Ectodermal cell (in vitro differentiated cells): ENCODE measurements around the gene SLC25A21.

Source experiments
- H3K27ac ChIP-seq: 2 replicates; pipeline ENCODE4 v1.7.0; 2013; ENCODE audit warnings: mild to moderate bottlenecking, low read depth, low read length; ENCODE audit not compliant: insufficient read depth, poor library complexity, severe bottlenecking
- H3K27me3 ChIP-seq: 2 replicates; pipeline ENCODE4 v1.7.0; 2013; ENCODE audit warnings: mild to moderate bottlenecking, low read length; ENCODE audit not compliant: insufficient read depth, control insufficient read depth, poor library complexity, severe bottlenecking
- H3K36me3 ChIP-seq: one replicate; pipeline ENCODE4 v1.7.0; 2013; ENCODE audit warnings: low read length; ENCODE audit not compliant: control insufficient read depth, insufficient read depth
- H3K4me1 ChIP-seq: one replicate; pipeline ENCODE4 v1.7.0; 2013; ENCODE audit warnings: low read length; ENCODE audit not compliant: control insufficient read depth, insufficient read depth
- H3K4me3 ChIP-seq: 2 replicates; pipeline ENCODE4 v1.7.0; 2013; ENCODE audit warnings: low read depth, low read length, control low read depth; ENCODE audit not compliant: insufficient read depth
- H3K9me3 ChIP-seq: 2 replicates; pipeline ENCODE4 v1.7.0; 2013; ENCODE audit warnings: mild to moderate bottlenecking, low read length, moderate library complexity; ENCODE audit not compliant: control insufficient read depth
- WGBS, 2 experiments: methylation state at CpG; one replicate each; pipeline ENCODE4 v1.1.7; 2013; ENCODE audit warnings: missing lambda C conversion rate in 2 of 2; 5-methylcytosine and 5-hydroxymethylcytosine counted together

The SLC25A21 gene

GRCh38 chr14:36797634-36798033 lies 374.8 kb downstream of the SLC25A21 start:
- 89% methylated on average over 1 of the region's 1 CpG; no CpG with 5 or more reads in 1 of the 2 experiments for WGBS, 2 experiments

GRCh38 chr14:36791402-36791801 lies 381.0 kb downstream of the SLC25A21 start:
- no peaks in the 10 kb centered on the region for H3K4me1 ChIP-seq
- H3K36me3 ChIP-seq, result no peaks in the 10 kb centered on the region
- H3K4me3 ChIP-seq, result no peak overlapping the region
- H3K9me3 ChIP-seq, result no peaks in the 10 kb centered on the region
- no peaks in the 10 kb centered on the region for H3K27me3 ChIP-seq
- WGBS, 2 experiments, result 100% methylated on average over 1 of the region's 1 CpG; no CpG with 5 or more reads in 1 of the 2 experiments
- no peak overlapping the region for H3K27ac ChIP-seq

More at GRCh38 chr14:36797634-36798033, 374.8 kb downstream of the SLC25A21 start:
- H3K4me3 ChIP-seq, result no peak overlapping the region
- no peaks in the 10 kb centered on the region for H3K4me1 ChIP-seq
- H3K36me3 ChIP-seq, result no peaks in the 10 kb centered on the region
- H3K27me3 ChIP-seq, result no peaks in the 10 kb centered on the region
- H3K27ac ChIP-seq, result no peak overlapping the region
- H3K9me3 ChIP-seq, result no peaks in the 10 kb centered on the region

- 95 to 98% methylated on average over 1 of the region's 1 CpG for WGBS, 2 experiments
- no peaks in the 10 kb centered on the region for H3K36me3 ChIP-seq
- H3K4me3 ChIP-seq, result no peak overlapping the region
- no peaks in the 10 kb centered on the region for H3K9me3 ChIP-seq
- H3K27ac ChIP-seq, result no peak overlapping the region
- H3K27me3 ChIP-seq, result no peaks in the 10 kb centered on the region
- no peaks in the 10 kb centered on the region for H3K4me1 ChIP-seq
Observed at GRCh38 chr14:36785511-36785910, 386.9 kb downstream of the SLC25A21 start.

- Histone ChIP-seq H3K4me1 (no peaks in the 10 kb centered on the region), H3K9me3 (no peaks in the 10 kb centered on the region)
- WGBS, 2 experiments, result no CpG with 5 or more reads among the region's 1 CpG
Observed at GRCh38 chr14:36784541-36784940, 387.9 kb downstream of the SLC25A21 start.

GRCh38 chr14:36781897-36782296 lies 390.5 kb downstream of the SLC25A21 start:
- Histone ChIP-seq H3K9me3 (no peaks in the 10 kb centered on the region), H3K4me1 (no peaks in the 10 kb centered on the region), H3K36me3 (no peaks in the 10 kb centered on the region), H3K4me3 (no peak overlapping the region), H3K27me3 (no peaks in the 10 kb centered on the region), H3K27ac (no peak overlapping the region)
- 88 to 94% methylated on average over 2 of the region's 2 CpGs for WGBS, 2 experiments

More at GRCh38 chr14:36784541-36784940, 387.9 kb downstream of the SLC25A21 start:
- H3K27ac ChIP-seq, result no peak overlapping the region
- no peak overlapping the region for H3K4me3 ChIP-seq
- H3K27me3 ChIP-seq, result no peaks in the 10 kb centered on the region
- H3K36me3 ChIP-seq, result no peaks in the 10 kb centered on the region

DNA sequence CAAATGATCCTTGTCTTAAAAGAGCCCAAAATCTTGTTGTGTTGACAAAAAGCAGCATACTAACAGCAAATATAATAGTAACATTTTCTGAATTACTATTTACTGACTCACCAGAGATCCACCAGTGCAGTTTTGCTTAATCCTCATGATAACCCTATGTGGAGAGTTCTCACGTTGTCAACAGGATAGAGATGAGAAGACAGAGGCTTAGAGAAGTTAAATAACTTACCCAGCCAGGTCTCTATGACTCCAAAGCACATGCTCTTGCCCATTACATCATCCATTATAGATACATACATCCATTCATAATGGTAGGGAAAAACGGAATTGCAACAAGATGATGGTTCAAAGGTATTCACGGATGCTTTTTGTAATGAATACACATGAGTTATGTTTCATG lies 398.8 kb downstream of the SLC25A21 start:
- H3K4me1 ChIP-seq, result peaks cover 5% of the 10 kb centered on the region
- H3K27me3 ChIP-seq, result no peaks in the 10 kb centered on the region
- no peaks in the 10 kb centered on the region for H3K9me3 ChIP-seq
- no peak overlapping the region for H3K27ac ChIP-seq
- H3K4me3 ChIP-seq, result no peak overlapping the region
- 58 to 73% methylated on average over 3 of the region's 3 CpGs for WGBS, 2 experiments
- no peaks in the 10 kb centered on the region for H3K36me3 ChIP-seq

GRCh38 chr14:36773136-36773540 lies 399.3 kb downstream of the SLC25A21 start:
- Histone ChIP-seq H3K4me3 (no peak overlapping the region), H3K27ac (no peak overlapping the region), H3K36me3 (no peaks in the 10 kb centered on the region), H3K4me1 (peaks cover 5% of the 10 kb centered on the region), H3K9me3 (no peaks in the 10 kb centered on the region), H3K27me3 (no peaks in the 10 kb centered on the region)
- WGBS, 2 experiments, result 40 to 68% methylated on average over 3 of the region's 3 CpGs

DNA sequence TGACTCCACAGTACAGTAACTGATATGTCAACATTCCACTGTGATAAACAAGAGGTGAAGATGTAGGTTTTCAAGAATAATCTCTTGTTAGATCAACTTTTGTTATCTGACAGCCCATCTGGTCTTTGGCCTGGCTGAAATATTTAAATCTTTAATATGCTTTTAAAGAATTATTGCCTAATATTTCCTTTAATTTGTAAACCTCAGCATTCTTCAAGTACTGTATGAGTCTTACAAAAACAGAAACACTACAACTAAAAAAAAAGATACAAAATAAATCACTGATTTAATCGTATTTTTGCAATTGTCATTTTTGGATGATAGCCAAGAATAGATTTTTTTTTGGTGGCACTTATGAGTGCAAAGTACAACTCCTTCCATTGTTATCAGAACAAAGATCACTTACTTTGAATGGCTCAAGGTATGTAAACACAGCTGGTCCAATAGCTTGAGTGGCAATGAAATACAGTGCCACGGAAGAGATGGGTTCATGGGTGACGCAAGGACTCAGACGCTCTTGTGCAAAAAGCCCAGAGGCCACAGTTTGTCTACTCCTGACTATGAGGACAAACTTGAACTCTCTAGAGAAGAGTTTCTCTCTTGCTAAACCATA lies 401.3 kb downstream of the SLC25A21 start:
- Histone ChIP-seq H3K27ac (no peak overlapping the region), H3K4me1 (peaks cover 5% of the 10 kb centered on the region)
- 89 to 97% methylated on average over 3 of the region's 4 CpGs for WGBS, 2 experiments

DNA sequence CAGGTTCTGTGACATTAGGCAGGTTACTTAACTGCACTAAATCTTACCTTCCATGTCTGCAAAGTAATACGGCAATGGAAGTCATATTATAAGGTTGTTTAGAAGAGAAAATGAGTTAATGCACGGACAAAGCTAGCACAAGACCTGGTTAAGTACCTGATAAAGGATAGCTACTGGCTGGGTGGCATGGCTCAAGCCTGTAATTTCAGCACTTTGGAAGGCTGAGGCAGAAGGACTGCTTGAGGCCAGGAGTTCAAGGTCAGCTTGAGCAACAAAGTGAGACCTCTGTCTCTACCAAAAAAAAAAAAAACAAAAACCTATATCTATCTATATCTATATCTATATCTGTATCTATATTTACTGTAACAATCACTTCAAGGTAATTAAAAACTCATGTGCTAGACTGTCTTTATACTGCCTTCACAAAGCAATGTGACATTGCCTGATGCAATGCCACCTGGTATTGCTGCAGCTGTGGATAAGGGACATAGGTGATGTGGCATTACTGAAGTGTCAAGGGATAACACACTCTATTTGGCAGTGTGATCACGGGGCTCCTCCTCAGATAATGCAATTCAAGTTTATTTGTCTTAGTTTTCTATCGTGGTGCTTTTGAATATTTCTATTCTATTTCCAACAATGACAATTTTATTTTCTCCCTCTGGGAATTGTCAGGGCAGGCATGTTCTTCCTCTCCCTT lies 403.6 kb downstream of the SLC25A21 start:
- H3K4me3 ChIP-seq, result no peak overlapping the region
- H3K36me3 ChIP-seq, result no peaks in the 10 kb centered on the region
- no peak overlapping the region for H3K27ac ChIP-seq
- no peaks in the 10 kb centered on the region for H3K9me3 ChIP-seq
- no peaks in the 10 kb centered on the region for H3K27me3 ChIP-seq
- WGBS, 2 experiments, result 94 to 98% methylated on average over 4 of the region's 4 CpGs
- H3K4me1 ChIP-seq, result peaks cover 5% of the 10 kb centered on the region

More for the DNA sequence above, 401.3 kb downstream of the SLC25A21 start:
- Histone ChIP-seq H3K9me3 (no peaks in the 10 kb centered on the region), H3K36me3 (no peaks in the 10 kb centered on the region), H3K4me3 (no peak overlapping the region), H3K27me3 (no peaks in the 10 kb centered on the region)

GRCh38 chr14:36767603-36768281 lies 404.7 kb downstream of the SLC25A21 start:
- WGBS, 2 experiments, result 66 to 69% methylated on average over 7 of the region's 7 CpGs
- Histone ChIP-seq H3K27me3 (no peaks in the 10 kb centered on the region), H3K4me3 (no peak overlapping the region), H3K36me3 (no peaks in the 10 kb centered on the region), H3K9me3 (no peaks in the 10 kb centered on the region), H3K27ac (no peak overlapping the region), H3K4me1 (peaks cover under 1% of the 10 kb centered on the region)
